ENCODE results near the gene NQO2.
"Not testable (repeated sequence)": the region's sequence is repeated elsewhere in the genome, so short reads cannot be mapped to it uniquely, and the experiment has no call there.

The NQO2 gene

DNA sequence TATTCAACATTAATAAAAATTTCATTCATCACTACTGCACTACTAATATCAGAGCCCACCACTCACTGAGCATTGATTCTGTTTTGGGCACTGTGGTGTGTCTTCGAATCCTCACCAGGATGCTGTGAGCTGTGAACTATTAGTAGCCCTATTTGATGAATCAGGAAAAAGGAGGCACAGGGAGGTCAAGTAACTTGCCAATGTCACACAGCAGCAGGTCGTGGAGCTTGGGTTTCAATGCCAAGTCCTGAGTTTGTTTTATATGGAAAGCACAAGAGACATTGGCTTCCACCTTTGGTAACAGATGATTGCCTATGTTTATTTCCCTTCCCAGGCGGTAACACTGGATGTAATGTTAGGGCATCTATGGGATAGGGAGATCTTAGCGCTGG is 15.0 kb downstream of the NQO2 start:
- no peak for DNase-seq

DNA sequence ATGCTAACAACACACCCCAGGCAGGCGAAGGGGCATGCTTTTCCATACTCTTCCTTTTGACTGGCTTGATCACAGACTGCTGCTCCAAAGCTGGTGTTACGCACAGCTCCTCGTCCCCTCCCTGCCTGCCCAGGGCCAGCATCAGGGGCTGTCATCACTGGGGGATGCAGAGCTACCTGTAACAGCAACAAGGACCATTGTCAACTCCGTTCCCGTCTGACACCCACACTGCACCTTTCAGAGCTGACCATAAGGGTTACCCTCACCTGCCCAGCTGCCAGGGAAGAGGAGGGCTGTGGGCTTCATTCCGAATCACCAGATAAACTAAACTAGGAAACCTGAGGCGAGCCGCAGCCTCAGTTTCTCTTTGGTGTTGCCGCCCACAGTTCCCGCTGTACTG is 15.4 kb downstream of the NQO2 start:
- no peak for DNase-seq

DNA sequence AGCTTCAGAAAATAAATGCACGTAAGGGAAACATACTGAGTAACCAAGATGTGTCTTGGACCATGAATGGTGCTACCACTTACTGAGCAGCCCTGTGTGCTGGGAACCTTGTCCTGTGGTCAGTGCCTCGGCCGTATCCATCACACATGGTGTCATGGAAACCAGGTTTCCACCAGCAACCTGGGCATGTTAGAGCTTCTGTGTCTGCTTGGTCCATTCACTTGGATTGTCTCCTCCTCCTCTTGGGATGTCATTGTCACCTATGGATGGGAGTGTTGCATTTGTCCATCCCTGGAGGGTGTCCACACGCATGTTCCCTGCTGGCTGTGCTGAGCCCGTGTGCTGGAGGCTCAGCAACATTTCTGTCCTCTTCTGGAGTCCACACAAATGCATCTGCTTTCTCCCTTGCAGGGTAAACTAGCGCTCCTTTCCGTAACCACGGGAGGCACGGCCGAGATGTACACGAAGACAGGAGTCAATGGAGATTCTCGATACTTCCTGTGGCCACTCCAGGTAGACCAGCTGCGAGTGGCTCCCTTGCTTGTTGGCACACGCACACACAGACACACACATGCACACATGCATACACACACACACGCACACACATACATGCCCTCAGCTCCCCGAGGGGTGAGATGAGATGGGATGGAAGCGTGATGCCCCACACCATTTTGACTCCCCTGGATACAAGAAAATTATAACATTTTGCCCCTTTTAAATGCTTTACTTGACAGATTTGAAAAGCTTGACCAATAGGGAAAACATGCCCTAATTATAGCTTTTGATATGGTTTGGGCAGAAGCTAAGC is 17.0 kb downstream of the NQO2 start:
- no peak for DNase-seq

DNA sequence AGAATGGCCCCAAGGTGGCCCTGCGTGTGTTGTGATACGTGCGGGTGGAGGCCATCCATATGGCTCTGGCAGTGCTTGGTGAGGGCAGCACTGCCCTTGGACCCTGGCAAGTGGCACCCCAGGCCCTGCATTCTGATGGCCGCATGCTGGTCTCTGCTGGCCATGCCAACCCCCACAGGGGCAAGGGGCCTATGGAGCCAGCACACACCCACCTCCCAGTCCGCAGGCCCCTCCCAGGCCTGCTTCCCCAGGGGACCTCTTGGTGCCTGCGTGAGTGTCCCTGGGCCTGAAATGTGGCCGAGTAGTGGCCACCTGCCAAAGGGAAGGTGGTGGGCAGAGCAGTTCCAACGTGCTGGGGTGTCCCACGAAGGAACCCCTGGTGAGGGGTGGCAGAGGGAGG is 17.6 kb downstream of the NQO2 start:
- no peak for DNase-seq

DNA sequence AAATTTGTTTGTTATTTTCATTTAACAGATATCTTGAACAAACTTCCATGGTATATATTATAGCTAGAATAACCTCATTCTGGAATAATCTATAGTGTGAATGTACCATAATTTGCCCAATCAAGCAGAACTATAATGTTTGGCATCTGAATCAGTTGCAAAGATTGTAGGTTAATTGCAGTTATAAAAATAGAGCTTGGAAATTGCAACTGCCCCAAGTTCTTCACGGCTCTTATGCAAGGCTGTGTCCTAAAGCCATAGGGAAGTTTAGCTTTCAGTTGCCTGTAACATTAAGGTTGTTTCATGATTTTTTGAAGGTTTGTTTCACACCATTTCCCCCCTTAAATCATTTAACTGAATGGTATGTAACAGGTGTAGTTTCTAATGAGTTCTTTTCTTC is 19.4 kb downstream of the NQO2 start:
- no peak for DNase-seq

DNA sequence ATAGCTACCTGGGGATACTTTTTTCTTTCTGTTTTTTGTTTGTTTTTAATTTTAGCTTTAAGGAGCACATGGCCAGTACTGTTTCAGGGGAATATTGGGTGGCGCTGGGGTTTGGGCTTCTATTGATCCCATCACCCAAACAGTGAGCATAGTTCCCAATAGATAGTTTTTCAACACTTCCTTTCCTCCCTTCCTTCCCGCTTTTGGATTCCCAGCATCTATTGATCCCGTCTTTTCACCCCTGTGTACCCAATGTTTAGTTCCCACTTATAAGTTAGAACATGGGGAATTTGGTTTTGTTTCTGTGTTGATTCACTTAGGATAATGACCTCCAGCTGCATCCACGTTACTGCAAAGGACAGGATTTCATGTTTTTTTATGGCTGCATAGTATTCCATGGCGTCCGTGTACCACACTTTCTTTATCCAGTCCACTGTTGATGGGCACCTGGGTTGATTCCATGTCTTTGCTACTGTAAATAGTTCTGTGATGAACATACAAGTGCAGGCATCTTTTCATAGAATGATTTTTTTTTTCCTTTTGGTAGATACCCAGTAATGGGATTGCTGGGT is 20.1 kb downstream of the NQO2 start:
- DNase-seq = no peak

DNA sequence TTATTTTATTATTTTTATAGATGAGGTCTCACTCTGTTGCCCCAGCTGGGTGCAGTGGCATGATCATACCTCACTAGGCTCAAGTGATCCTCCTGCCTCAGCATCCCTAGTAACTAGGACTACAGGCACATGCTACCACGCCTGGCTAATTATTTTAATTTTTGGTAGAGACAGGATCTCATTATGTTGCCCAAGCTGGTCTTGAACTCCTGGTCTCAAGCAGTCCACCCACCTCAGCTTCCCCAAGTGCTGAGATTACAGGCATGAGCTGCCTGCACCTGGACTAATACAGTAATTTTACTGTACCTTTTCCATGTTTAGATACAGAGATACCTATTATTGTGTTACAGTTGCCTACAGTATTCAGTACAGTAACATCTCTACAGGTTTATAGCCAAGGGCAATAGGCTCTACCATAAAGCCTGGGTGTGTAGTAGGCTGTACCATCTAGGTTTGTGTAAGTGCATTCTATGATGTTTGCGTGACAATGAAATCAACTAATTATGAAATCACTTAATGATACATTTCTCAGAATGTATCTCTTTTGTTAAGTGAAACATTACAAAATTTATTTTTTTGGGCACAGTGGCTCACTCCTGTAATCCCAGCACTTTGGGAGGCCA is 21.4 kb downstream of the NQO2 start:
- not testable (repeated sequence) for DNase-seq

DNA sequence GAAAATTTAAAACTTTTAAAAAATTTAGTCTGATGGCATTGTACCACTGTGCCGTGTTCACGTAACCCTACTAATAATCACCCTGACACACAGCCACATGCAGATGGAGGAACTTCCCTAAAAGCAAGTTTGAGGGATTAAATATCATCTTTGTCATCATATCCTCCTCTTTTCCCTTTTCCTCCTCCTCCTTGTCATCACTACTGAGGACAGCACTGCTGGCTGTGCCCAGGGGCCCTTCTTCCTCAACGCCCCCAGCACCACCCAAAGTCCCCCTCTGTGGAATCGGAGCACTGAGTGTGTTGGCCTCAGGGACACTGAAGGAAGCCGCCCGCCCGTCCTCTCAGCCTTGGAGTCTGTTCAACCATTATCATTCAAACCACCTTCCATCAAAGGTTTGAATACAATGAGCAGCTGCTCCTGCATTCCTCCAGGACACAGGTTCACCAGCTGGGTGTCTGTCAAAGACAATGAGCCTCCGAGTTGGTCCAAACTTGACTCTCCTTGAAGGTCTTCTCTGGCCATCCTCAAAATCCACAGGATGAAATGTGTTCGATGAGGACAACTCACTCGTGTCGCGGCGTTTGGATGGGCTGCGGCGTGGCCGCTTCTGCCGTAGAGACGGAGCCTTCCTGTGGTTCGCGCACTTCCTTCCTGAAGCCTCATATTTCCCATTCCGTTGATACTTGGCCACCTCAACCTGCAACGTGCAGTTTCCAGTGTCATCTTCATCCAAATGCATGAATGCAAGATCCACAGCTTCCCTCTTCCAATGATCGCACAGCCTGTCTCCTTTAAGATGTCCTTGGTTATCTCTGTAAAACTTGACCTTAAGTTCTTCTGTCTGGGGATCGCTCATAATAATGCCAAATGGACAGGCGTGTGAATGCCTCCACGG is 23.3 kb downstream of the NQO2 start:
- peak; percentile 66 for DNase-seq

DNA sequence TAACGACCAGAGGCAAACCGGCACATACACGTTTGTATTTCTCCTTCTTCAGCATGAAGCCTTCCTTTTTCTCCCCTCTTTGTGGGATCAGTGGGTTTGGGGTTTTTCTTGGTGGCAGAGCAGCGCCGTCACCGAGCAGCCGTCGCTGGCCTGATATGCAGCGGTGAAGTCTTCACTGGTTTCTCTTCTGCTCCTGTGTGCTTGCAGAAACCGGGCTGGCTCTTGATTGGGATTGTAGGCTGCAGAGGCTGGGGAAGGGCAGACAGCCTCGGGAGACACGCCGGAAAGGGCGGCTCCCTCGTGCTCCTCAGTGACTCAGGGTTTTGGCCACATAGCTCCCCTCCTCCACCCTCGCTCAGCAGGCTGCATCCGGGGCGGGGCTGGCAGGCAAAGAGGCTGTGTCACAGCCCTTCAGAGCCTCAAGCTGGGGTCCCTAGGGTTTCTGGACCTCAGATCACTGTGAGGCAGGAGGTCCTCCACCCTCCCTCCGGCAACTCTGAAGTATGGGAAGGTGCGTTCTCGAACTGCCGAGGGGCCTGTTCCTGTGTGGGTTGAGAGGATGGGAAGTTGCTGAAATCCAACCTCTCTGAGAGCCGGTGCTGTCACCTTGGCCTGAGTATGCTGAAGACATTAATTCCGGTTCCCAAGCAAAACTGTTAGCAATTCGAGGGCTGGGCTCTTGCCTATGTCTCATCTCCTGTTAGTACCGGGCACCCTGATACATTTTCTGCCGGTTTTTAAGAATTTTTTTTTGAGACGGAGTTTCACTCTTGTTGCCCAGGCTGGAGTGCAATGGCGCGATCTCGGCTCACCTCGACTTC is 24.2 kb downstream of the NQO2 start:
- peak; percentile 90 for DNase-seq

DNA sequence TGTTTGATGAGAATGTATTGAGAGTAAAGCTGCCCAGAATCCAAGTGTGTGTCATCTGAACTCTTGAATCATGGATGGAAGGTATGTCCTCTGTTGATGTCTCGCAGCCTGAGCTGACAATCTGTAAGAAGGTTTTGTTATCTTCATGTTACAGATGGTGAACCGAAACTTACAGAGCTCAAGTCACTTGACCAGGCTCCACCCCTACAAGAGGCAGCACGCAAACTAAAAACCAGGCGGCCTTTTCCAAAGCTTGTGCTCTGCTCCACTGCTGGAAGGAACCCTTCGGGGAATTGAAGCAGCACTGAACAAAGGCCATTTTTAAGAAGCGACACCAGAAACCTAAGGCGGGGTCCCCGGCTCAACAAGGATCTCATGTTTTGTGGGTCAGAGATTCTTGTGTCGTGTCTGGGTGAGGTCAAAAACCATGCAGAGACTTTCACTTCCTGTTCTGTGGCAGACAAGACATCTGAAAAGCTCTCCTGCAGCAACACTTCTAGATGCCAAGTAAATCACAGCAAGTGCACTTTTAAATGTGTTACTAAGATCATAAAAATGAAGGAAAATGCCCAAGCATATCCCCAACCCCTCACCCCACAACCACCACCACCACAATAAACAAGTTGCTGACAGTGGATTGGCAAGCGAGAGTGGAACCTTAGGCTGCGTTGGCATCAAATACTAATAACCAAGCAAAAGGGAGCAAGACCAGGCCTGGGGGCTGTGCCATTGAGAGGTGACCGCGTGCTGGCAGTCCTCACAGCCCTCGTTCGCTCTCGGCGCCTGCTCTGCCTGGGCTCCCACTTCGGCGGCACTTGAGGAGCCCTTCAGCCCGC is 27.3 kb downstream of the NQO2 start:
- peak; percentile 61 for DNase-seq

DNA sequence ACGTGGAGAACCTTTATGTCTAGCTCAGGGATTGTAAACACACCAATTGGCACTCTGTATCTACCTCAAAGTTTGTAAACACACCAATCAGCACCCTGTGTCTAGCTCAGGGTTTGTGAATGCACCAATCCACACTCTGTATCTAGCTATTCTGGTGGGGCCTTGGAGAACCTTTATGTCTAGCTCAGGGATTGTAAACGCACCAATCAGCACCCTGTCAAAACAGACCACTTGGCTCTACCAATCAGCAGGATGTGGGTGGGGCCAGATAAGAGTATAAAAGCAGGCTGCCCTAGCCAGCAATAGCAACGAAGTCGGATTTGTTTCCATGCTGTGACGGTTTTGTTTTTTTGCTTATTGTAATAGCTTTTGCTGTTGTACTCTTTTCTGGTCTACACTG is 28.5 kb downstream of the NQO2 start:
- not testable (repeated sequence) for DNase-seq

DNA sequence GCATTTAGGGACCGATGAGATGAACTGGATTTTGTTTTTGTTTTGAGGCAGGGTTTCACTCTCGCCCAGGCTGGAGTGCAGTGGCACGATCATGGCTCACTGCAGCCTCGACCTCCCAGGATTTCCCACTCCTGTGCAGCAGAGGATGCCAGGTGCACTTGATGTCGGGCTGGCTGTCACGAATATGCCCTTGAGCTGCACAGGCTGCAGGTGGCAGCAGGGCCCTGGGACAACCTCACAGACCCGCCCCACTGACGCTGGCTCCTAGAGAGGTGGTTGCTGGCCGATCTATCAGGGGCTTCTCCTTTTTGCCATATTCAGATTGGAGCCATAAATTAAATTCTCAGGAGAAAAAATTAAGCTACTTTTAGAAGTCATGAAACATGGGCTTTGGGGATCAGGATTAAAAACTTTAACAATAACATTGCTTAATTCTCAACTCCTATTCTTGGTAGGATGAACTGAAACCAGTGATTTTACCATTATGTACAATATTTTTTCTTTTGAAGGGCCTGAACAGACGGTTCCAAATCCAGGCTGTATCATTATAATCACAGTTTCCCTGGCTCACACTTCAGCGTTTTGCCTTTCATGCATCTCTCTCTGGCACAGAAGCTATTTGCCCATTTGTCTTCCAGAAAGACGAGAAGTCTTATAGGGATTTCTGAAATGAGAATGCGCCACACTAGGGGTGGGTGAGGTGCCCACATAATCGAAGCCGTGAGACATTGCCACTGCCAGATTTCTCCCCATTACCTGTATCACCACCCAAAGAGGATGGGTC is 32.4 kb downstream of the NQO2 start:
- no peak for DNase-seq

DNA sequence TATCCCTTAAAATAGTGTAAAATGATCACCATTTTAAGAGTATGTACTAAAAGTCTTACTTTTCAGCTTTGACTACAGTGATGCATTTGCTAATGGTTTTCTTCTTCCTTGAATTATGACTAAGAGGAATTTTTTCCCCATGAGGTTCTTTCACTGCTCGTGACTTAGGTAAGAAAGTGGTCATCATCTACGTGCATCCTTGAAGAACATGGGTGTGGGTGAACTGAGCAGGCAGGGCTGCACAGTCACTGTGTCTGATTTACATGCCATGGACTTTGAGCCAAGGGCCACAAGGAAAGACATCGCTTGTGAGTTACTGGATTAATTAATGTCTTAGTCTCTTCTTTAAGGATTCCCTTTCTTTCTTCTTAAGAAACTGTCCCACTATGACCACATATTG is 33.3 kb downstream of the NQO2 start:
- no peak for DNase-seq

DNA sequence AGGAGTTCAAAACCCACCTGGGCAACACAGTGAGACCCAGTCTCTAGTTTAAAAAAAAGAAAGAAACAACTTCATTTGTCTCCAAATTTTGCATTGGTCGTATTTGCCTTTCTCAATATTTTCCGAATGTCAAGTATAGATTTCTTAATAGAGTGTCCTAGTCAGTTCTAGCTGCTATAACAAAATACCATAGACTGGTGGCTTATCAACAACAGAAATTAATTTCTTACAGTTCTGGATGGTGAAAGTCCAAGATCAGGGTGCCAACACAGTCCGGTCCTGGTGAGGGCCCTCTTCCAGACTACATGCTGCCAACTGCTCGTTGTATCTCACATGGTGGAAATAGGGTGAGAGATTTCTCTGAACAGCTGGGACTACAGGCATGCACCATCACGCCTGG is 34.0 kb downstream of the NQO2 start:
- no peak for DNase-seq

DNA sequence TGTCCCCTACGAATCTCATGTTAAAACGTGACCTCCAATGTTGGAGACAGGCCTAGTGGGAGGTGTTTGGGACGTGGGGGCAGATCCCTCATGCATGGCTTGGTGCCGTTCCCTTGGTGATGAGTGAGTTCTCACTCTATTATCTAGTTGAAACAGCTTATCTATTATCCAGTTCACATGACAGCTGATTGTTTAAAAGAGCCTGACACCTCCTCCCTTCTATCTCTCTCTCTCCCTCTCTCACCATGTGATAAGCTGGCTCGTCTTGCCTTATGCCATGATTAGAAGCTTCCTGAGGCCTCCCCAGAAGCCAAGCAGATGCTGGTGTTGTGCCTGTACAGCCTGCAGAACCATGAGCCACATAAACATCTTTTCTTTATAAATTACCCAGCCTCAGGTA is 35.7 kb downstream of the NQO2 start:
- DNase-seq = no peak

DNA sequence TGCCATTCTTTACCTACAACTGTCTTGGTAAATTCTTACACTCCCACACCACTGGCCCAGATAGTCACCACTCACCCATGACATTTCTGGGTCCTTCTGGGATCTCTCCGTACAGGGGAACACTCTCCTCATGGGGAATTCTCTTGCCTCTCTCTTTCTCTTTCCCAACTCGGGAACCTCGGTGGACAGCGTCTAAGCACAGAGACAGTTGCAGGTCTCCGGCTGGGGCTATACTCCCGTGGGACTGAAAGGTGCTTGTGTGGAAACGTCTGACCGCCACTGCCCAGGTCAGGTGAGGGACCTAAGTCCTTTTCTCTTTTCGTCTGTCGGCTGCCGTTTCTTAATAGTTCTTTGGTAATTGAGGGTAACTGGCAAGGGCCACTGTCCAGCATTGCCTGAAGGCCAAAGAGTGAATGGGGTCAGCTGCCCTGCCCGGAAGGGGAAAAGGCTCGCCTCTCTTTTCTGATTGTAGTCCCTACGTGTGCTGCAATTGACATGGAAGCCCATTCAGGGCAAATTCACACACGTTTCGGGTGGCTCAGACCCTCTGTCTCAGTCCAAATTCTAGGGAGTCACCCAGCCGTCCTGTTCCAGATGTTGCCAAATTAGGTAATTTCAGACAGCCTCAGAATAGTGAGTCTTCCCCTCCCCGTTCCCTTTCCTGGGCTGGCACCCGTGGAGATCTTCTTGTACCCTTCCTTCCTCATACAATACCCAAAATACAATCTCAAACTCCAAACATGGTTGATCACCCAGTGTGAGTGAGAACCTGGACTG is 37.4 kb downstream of the NQO2 start:
- DNase-seq = no peak

DNA sequence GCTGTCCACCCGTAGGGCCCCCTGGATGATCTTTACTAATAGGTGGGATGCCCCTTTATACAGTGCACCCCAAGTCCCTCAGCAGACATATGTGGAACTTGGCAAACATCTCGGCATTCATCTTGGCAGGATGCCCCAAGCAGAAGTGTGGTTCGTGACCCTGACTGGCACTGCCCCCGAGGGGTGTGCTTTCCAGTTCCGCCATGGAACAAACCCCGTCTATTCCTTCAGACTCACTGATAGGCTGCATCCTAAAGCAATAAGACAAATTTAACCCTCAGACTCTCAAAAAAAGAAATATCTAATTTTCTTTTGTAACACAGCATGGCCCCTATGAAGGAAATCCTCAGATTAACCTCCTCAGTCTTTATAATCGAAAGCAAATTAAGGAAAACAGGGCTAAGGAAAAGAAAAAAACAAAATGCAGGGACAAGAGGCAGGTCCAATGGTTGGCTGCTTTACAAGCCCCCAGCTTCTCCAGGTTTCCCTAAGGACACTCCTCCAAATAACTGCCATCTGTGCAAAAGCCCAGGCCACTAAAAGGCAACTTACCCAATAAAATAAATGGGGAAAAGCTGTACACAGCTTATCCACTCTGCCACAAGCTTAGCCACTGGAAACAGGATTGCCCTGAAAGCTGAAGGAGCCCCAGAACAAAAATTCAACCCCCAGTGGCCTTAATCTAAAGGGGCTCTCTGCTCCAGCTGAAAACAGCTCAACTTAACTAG is 38.1 kb downstream of the NQO2 start:
- no peak for DNase-seq

DNA sequence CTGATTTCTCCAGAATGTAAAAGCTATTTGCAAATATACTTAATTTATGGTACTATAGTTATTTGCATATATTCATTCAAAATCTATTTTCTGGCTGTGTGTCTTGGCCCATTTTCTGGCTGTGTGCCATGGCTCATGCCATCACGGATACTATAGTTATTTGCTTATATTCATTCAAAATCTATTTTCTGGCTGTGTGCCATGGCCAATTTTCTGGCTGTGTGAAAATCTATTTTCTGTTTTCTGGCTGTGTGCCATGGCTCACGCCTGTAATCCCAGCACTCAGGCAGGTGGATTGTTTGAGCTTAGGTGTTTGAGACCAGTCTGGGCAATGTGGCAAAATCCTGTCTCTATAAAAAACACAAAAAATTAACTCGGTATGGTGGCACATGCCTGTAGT is 39.7 kb downstream of the NQO2 start:
- DNase-seq = no peak

DNA sequence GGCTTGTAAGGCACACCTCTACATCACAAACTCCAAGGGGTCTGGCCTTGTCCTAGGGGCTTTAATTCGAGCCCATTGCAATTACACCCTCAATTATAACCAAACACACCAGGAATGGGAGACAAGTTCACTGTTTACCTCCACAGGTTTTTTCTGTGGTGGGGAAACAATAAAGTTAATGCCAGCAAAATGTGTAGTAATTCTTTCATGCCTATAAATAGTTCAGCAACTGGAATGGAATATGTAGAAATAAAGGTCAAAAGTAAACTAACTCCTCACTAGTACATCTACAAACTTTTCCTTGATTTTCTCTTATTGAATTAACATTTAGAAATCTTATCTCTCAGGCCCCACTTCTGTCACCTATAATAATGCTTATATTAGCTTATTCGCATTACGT is 41.5 kb downstream of the NQO2 start:
- no peak for DNase-seq

Measured in activated CD8-positive, alpha-beta memory T cell treated with anti-CD3 and anti-CD28 coated beads, Interleukin-2, amount 50 U/mL, for 48 hours (primary cell).